H1 (cell line): Measurements from ENCODE around the gene GPLD1. TPM values are rescaled to one million over a fixed set of nuclear protein-coding genes. Genes with fewer than 3 reads are reported as not detected.

Experiments
- CTCF ChIA-PET: fragments of 300-600 bp; sonication (Branson Sonifier 250); formaldehyde crosslinking; loops from one replicate; lab custom pipeline; 2021; ENCODE audit not compliant: partially characterized antibody; lab: Charles Lee
- POLR2A ChIA-PET: fragments of 300-600 bp; sonication (Branson Sonifier 250); formaldehyde crosslinking; loops from one replicate; lab custom pipeline; 2021; ENCODE audit warnings: inconsistent platforms; ENCODE audit not compliant: partially characterized antibody; lab: Charles Lee
- DNase-seq, 2 experiments: peaks; one replicate each; pipeline versions ENCODE4 v3.0.0 to v3.0.0-alpha.2; 2010 to 2022; ENCODE audit warnings: low spot score in 2 of 2, low read depth in 1 of 2, mixed read lengths in 1 of 2
- FAIRE-seq: peaks from 2 replicates; lab custom pipeline; 2011; peaks lifted over from hg19 to GRCh38; lab: Jason Lieb, UNC
- H2AFZ ChIP-seq: 2 replicates; pipeline ENCODE4 v1.8.1; 2012; ENCODE audit warnings: low read length, inconsistent platforms
- H2AK5ac ChIP-seq: 2 replicates; pipeline ENCODE4 v1.6.1; 2013; ENCODE audit warnings: low read depth, low read length
- H2BK120ac ChIP-seq: replicated peaks from 2 replicates; pipeline ENCODE3; 2013; ENCODE audit warnings: low read depth, low read length, inconsistent platforms
- H2BK12ac ChIP-seq: 2 replicates; pipeline ENCODE4 v1.6.1; 2013; ENCODE audit warnings: low read depth, low read length
- H2BK15ac ChIP-seq: 2 replicates; pipeline ENCODE4 v1.6.1; 2013; ENCODE audit warnings: low read length
- H2BK20ac ChIP-seq: 2 replicates; pipeline ENCODE4 v1.6.1; 2013; ENCODE audit warnings: low read length
- H2BK5ac ChIP-seq: 2 replicates; pipeline ENCODE4 v1.6.1; 2013; ENCODE audit warnings: low read depth, low read length
- H3K14ac ChIP-seq: 2 replicates; pipeline ENCODE4 v1.6.1; 2013; ENCODE audit warnings: inconsistent platforms; ENCODE audit not compliant: insufficient read length
- H3K18ac ChIP-seq: 2 replicates; pipeline ENCODE4 v1.6.1; 2013; ENCODE audit warnings: low read length; ENCODE audit errors: extremely low read depth
- H3K23ac ChIP-seq: 2 replicates; pipeline ENCODE4 v1.6.1; 2013; ENCODE audit warnings: inconsistent platforms; ENCODE audit not compliant: insufficient read length
- H3K23me2 ChIP-seq: 2 replicates; pipeline ENCODE4 v1.6.1; 2013; ENCODE audit warnings: low read depth, low read length
- H3K27ac ChIP-seq: 2 replicates; pipeline ENCODE4 v1.6.1; 2011; ENCODE audit warnings: low read depth, low read length, inconsistent platforms
- H3K27me3 ChIP-seq, 4 experiments: replicated peaks in 1 of 4; 1 replicate in 1 of 4; 2 replicates in 3 of 4; pipeline versions ENCODE4 v1.6.1 to v1.8.1; 2011 to 2013; ENCODE audit warnings: low read length in 3 of 4, mild to moderate bottlenecking in 3 of 4, inconsistent platforms in 2 of 4, mixed read lengths in 2 of 4, moderate library complexity in 1 of 4; ENCODE audit not compliant: control insufficient read depth in 3 of 4, insufficient read depth in 3 of 4; ENCODE audit errors: extremely low read depth in 1 of 4
- H3K36me3 ChIP-seq, 4 experiments: 2 replicates each; pipeline versions ENCODE4 v1.6.1 to v1.8.1; 2011 to 2013; ENCODE audit warnings: mild to moderate bottlenecking in 4 of 4, low read length in 3 of 4, moderate library complexity in 2 of 4, control low read depth in 1 of 4, inconsistent platforms in 1 of 4; ENCODE audit not compliant: insufficient read depth in 4 of 4, control insufficient read depth in 2 of 4
- H3K4ac ChIP-seq: replicated peaks from 2 replicates; pipeline ENCODE3; 2013; ENCODE audit warnings: low read length, low read depth, mixed read lengths, inconsistent platforms; ENCODE audit not compliant: insufficient read length
- H3K4me1 ChIP-seq, 4 experiments: replicated peaks in 1 of 4; 1 replicate in 1 of 4; 2 replicates in 3 of 4; pipeline versions ENCODE4 v1.6.1 to v1.8.1; 2011 to 2013; ENCODE audit warnings: low read length in 3 of 4, inconsistent platforms in 2 of 4, mixed read lengths in 1 of 4; ENCODE audit not compliant: insufficient read depth in 4 of 4, control insufficient read depth in 3 of 4
- H3K4me2 ChIP-seq, 2 experiments: 2 replicates each; pipeline versions ENCODE4 v1.6.1 to v1.8.1; 2011 to 2013; ENCODE audit warnings: low read depth in 2 of 2, low read length in 2 of 2, control low read depth in 1 of 2, inconsistent platforms in 1 of 2, mild to moderate bottlenecking in 1 of 2; ENCODE audit not compliant: insufficient read depth in 1 of 2
- H3K4me3 ChIP-seq, 4 experiments: fragments of 200-600, 300-600 bp in 1 of 4; sonication (generic), shearing (Covaris generic), sonication (Bioruptor Twin) in 1 of 4; 2 replicates each; pipeline versions ENCODE4 v1.5.1 to v1.8.1; 2011 to 2016; ENCODE audit warnings: low read length in 4 of 4, low read depth in 3 of 4, control low read depth in 2 of 4, inconsistent platforms in 2 of 4, mild to moderate bottlenecking in 2 of 4, mixed read lengths in 1 of 4, moderate library complexity in 1 of 4; ENCODE audit not compliant: insufficient read depth in 2 of 4; ENCODE audit errors: extremely low read depth in 1 of 4
- H3K56ac ChIP-seq: replicated peaks from 2 replicates; pipeline ENCODE3; 2013; ENCODE audit warnings: low read depth, mild to moderate bottlenecking, mixed read lengths, low read length, inconsistent platforms; ENCODE audit not compliant: insufficient read length
- H3K79me1 ChIP-seq: 2 replicates; pipeline ENCODE4 v1.6.1; 2013; ENCODE audit warnings: low read depth, low read length, control low read depth
- H3K79me2 ChIP-seq, 2 experiments: 2 replicates each; pipeline versions ENCODE4 v1.6.1 to v1.8.1; 2012 to 2013; ENCODE audit warnings: low read length in 2 of 2, mild to moderate bottlenecking in 2 of 2, inconsistent platforms in 1 of 2; ENCODE audit not compliant: insufficient read depth in 2 of 2, control insufficient read depth in 1 of 2
- H3K9ac ChIP-seq, 4 experiments: replicated peaks in 1 of 4; 1 replicate in 1 of 4; 2 replicates in 3 of 4; pipeline versions ENCODE4 v1.6.1 to v1.8.1; 2011 to 2013; ENCODE audit warnings: low read depth in 3 of 4, low read length in 3 of 4, control low read depth in 2 of 4, mild to moderate bottlenecking in 2 of 4, moderate library complexity in 2 of 4, inconsistent platforms in 1 of 4; ENCODE audit errors: extremely low read depth in 1 of 4
- H3K9me3 ChIP-seq, 2 experiments: 2 replicates each; pipeline versions ENCODE4 v1.6.1 to v1.8.1; 2012 to 2013; ENCODE audit warnings: mild to moderate bottlenecking in 2 of 2, moderate library complexity in 2 of 2, control low read depth in 1 of 2, inconsistent platforms in 1 of 2, low read depth in 1 of 2, low read length in 1 of 2, mixed read lengths in 1 of 2; ENCODE audit not compliant: insufficient read depth in 2 of 2
- H4K20me1 ChIP-seq, 2 experiments: replicated peaks in 1 of 2; 2 replicates each; pipeline versions ENCODE3 to v1.8.1; 2011 to 2013; ENCODE audit warnings: inconsistent platforms in 2 of 2, low read length in 2 of 2, mild to moderate bottlenecking in 1 of 2; ENCODE audit not compliant: insufficient read depth in 2 of 2, control insufficient read depth in 1 of 2
- H4K5ac ChIP-seq: 2 replicates; pipeline ENCODE4 v1.6.1; 2013; ENCODE audit warnings: low read length, low read depth, mixed read lengths, inconsistent platforms; ENCODE audit not compliant: insufficient read length
- H4K8ac ChIP-seq: 2 replicates; pipeline ENCODE4 v1.8.0; 2013; ENCODE audit warnings: mild to moderate bottlenecking, moderate library complexity, low read length, inconsistent platforms; ENCODE audit not compliant: insufficient read depth; ENCODE audit errors: extremely low read depth
- H4K91ac ChIP-seq: replicated peaks from 2 replicates; pipeline ENCODE3; 2013; ENCODE audit warnings: low read length, mixed read lengths, inconsistent platforms; ENCODE audit not compliant: insufficient read length
- BRCA1 ChIP-seq: IDR thresholded peaks from 2 replicates; pipeline ENCODE4 v1.6.1; 2012; ENCODE audit warnings: low read depth, low read length, improper control_type of control experiment
- CHD1 ChIP-seq: IDR thresholded peaks from 2 replicates; pipeline ENCODE4 v1.6.1; 2012; ENCODE audit warnings: low read depth, low read length, improper control_type of control experiment
- EZH2 ChIP-seq: fragments of 200-600 bp; sonication (generic); IDR thresholded peaks from 2 replicates; pipeline ENCODE4 v1.7.1; 2012; ENCODE audit warnings: low read depth, mild to moderate bottlenecking, moderate library complexity, low read length, inconsistent platforms; ENCODE audit not compliant: severe bottlenecking
- JUND ChIP-seq: IDR thresholded peaks from 2 replicates; pipeline ENCODE4 v1.6.1; 2011; ENCODE audit warnings: mild to moderate bottlenecking, improper control_type of control experiment, low read length
- KDM1A ChIP-seq: fragments of 200-600, 300-600 bp; sonication (generic); IDR thresholded peaks from 2 replicates; pipeline ENCODE4 v1.7.1; 2016; ENCODE audit warnings: mild to moderate bottlenecking, low read length, borderline replicate concordance
- KDM4A ChIP-seq: IDR thresholded peaks from one replicate; pipeline ENCODE4 v1.7.1; 2012; ENCODE audit warnings: low read depth, mild to moderate bottlenecking, moderate library complexity, low read length, inconsistent platforms; ENCODE audit not compliant: severe bottlenecking
- SP2 ChIP-seq: IDR thresholded peaks from 2 replicates; pipeline ENCODE4 v1.6.1; 2012; ENCODE audit warnings: mild to moderate bottlenecking, low read length, inconsistent platforms
- SRF ChIP-seq: IDR thresholded peaks from 2 replicates; pipeline ENCODE4 v1.6.1; 2011; ENCODE audit warnings: mild to moderate bottlenecking, low read depth, low read length, moderate library complexity
- TAF7 ChIP-seq: optimal IDR thresholded peaks from 2 replicates; pipeline ENCODE3; 2011; ENCODE audit warnings: low read depth, mild to moderate bottlenecking, inconsistent platforms, low read length, moderate library complexity, borderline replicate concordance
- YY1 ChIP-seq: IDR thresholded peaks from 2 replicates; pipeline ENCODE4 v1.6.1; 2011; ENCODE audit warnings: low read depth, mild to moderate bottlenecking, low read length
- ZNF274 ChIP-seq: IDR thresholded peaks from 2 replicates; pipeline ENCODE4 v1.7.0; 2012; ENCODE audit warnings: low read length, borderline replicate concordance; ENCODE audit errors: extremely low read depth
- WGBS, 2 experiments: shearing (Covaris generic) in 1 of 2; methylation state at CpG; one replicate each; pipeline versions ENCODE4 v1.1.6 to v1.1.7; 2013 to 2015; ENCODE audit warnings: low lambda C conversion rate in 2 of 2, mixed read lengths in 2 of 2, inconsistent platforms in 1 of 2, low coverage in 1 of 2, missing lambda C conversion rate in 1 of 2; ENCODE audit not compliant: insufficient replicate concordance in 2 of 2, insufficient coverage in 1 of 2, insufficient read length in 1 of 2; ENCODE audit errors: extremely low coverage in 1 of 2, missing lambda C conversion rate in 1 of 2; 5-methylcytosine and 5-hydroxymethylcytosine counted together
- polyA plus RNA-seq, 7 experiments: library from polyadenylated mRNA; depleted of rRNA in 3 of 7; stranded (reverse) in 5 of 7; unstranded in 2 of 7; fragments of >200 nt in 5 of 7; fragments of 200-250 nt in 2 of 7; gene quantifications; 1 replicate in 5 of 7; 2 replicates in 1 of 7; 4 replicates in 1 of 7; pipeline versions ENCODE4 v1.2.1 to v1.2.3, GENCODE V29; 2011 to 2013; ENCODE audit warnings: missing spikeins in 2 of 7, mixed read lengths in 2 of 7
- total RNA-seq: library from RNA; stranded (reverse); fragmentation: NEBNext Ultra II Directional; extraction: Animal tissue kit (Norgen Biotek cat#: 25700); gene quantifications from 2 replicates; pipeline ENCODE4 v1.2.1, GENCODE V29; 2021
- TF ChIP-seq, protein P1 (sequence below), 3 experiments: IDR thresholded peaks; 1 replicate in 2 of 3; 2 replicates in 1 of 3; pipeline versions ENCODE4 v1.5.1 to v1.6.1; 2011; ENCODE audit warnings: low read length in 3 of 3, mild to moderate bottlenecking in 3 of 3, inconsistent platforms in 2 of 3, low read depth in 1 of 3, moderate library complexity in 1 of 3; ENCODE audit not compliant: insufficient read depth in 1 of 3; ENCODE audit errors: control extremely low read depth in 1 of 3

Gene GPLD1
- total and polyA plus RNA-seq, 2 of the 8 experiments (the other 6 are each of a cell fraction or from before 2014, with no cell fraction given) = 3.7 to 5.3 TPM

DNA sequence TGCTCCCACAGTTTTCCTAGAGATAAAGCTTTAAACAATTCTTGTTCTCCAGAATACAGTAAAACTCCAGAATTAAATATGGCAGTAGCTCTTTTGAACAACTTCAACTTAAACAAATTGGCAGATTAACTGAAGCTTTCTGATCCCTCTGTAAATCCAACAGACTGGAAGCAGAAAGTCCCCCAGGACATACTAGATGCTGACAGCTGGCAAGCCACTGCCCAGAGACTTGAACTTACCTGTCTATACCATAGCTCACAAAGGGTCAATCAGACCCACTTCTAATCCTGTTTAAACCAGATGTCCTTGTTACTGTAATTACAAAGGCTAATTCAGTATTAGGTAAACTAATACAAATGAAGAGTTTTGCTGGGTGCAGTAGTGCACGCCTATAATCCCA is 12.3 kb downstream of the GPLD1 start:
- Histone ChIP-seq H3K23me2 (no peaks in the 10 kb centered on the region), H3K36me3 (peaks cover 0 to 2% (median 0%) of the 10 kb centered on the region in 4 experiments; a peak in 1 of 8 replicates), H3K27me3 (no peaks in the 10 kb centered on the region), H2BK120ac (no peak overlapping the region), H3K79me2 (no peaks in the 10 kb centered on the region), H2AK5ac (no peak overlapping the region), H3K23ac (no peak overlapping the region), H2BK12ac (no peak overlapping the region), H2BK15ac (no peak overlapping the region), H2BK5ac (no peak overlapping the region), H3K9me3 (peaks cover 2 to 4% of the 10 kb centered on the region in 2 experiments; a peak in 2 of 4 replicates), H4K8ac (no peak overlapping the region), H3K4me2 (no peak overlapping the region), H4K91ac (no peak overlapping the region), H2AFZ (no peak overlapping the region), H3K14ac (no peak overlapping the region), H4K20me1 (no peaks in the 10 kb centered on the region), H4K5ac (no peak overlapping the region), H3K56ac (no peak overlapping the region), H3K4me3 (no peak overlapping the region), H3K27ac (no peak overlapping the region), H3K18ac (no peak overlapping the region), H3K4me1 (no peaks in the 10 kb centered on the region), H2BK20ac (no peak overlapping the region), H3K4ac (no peak overlapping the region), H3K79me1 (no peaks in the 10 kb centered on the region), H3K9ac (no peak overlapping the region)
- POLR2A ChIA-PET = interaction anchor here (0.8 to 0.9 kb wide), 2 partner anchors 15 to 18 kb away, joined by 3 read pairs; partner anchors contain the start of gene ALDH5A1
- FAIRE-seq (no peak), DNase-seq (no peak)
- WGBS, 2 experiments = 71% methylated on average over 1 of the region's 1 CpG; no CpG with 5 or more reads in 1 of the 2 experiments
- CTCF ChIA-PET = interaction anchor here (1.0 to 1.5 kb wide), 6 partner anchors 13 to 593 kb away, joined by 3 to 6 read pairs (median 4); no protein-coding TSS in a partner anchor
- no peak for TF ChIP-seq CHD1
- no peak for TF ChIP-seq KDM4A
- no peak for TF ChIP-seq BRCA1
- TF ChIP-seq KDM1A = no peak
- TF ChIP-seq ZNF274 = no peak
- TF ChIP-seq JUND = no peak
- TF ChIP-seq, protein P1, sequence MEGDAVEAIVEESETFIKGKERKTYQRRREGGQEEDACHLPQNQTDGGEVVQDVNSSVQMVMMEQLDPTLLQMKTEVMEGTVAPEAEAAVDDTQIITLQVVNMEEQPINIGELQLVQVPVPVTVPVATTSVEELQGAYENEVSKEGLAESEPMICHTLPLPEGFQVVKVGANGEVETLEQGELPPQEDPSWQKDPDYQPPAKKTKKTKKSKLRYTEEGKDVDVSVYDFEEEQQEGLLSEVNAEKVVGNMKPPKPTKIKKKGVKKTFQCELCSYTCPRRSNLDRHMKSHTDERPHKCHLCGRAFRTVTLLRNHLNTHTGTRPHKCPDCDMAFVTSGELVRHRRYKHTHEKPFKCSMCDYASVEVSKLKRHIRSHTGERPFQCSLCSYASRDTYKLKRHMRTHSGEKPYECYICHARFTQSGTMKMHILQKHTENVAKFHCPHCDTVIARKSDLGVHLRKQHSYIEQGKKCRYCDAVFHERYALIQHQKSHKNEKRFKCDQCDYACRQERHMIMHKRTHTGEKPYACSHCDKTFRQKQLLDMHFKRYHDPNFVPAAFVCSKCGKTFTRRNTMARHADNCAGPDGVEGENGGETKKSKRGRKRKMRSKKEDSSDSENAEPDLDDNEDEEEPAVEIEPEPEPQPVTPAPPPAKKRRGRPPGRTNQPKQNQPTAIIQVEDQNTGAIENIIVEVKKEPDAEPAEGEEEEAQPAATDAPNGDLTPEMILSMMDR (IDR thresholded peaks at IDR 0.05; ENCODE audit: control extremely low read depth in 1 of 3, insufficient read depth in 1 of 3, low read depth in 1 of 3, low read length in 3 of 3) = no peak
- TF ChIP-seq SP2 = no peak
- TF ChIP-seq YY1 = no peak
- TF ChIP-seq TAF7 = no peak
- no peak for TF ChIP-seq EZH2
- no peak for TF ChIP-seq SRF
